GM21723 (cell line): ENCODE data around the gene NEUROD1.
A peak's percentile ranks its signal among the peaks of the same experiment; 100 is the strongest.

Experiments used
- ATAC-seq: cut with Tn5 transposase; IDR thresholded peaks from one replicate; pipeline ENCODE4 v1.9.1; 2021; ENCODE audit warnings: mild to moderate bottlenecking, moderate library complexity; ENCODE audit not compliant: unreplicated experiment

NEUROD1 gene

DNA sequence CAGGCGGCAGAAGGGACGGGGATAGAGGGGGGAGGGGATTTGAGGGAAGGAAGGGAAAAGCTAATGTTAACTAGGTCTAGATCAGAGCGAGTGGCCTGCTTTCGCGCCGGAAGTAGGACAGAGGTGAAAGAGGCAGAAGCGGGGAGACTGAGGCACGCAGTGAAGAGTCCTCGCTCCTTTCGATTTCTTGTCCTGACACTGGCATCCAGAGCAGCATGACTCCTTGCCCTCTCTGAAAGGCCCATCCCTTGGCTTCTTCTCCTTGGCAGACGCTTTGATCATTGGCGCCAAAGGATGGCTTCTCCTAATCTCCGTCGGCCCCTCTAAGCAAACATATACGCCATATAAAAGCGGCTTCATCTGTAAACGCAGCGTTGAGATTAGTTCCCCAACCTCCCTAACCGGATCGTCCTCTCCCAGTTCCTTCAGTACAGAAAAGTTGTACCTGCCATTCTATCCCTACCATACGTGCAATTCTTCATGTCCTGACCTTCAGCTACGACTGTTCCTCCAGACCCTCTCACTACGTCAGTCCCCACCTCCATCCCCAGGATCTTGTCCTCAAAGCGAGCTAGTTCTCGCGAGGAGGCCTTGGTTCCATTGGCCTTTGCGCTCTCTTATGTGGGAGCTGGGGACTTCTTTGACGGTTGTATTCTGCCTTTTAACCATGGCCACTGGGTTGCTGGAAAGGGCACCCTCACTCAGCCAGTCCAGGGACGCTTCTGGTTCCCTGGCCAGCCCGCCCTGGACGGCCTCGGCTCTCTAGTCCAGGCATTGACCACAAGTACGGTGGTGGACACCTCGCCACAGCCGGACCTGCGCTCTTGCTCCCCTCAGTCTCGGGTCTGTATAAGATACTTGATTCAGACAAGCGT is 857 bp upstream of the NEUROD1 start:
- no peak for ATAC-seq

DNA sequence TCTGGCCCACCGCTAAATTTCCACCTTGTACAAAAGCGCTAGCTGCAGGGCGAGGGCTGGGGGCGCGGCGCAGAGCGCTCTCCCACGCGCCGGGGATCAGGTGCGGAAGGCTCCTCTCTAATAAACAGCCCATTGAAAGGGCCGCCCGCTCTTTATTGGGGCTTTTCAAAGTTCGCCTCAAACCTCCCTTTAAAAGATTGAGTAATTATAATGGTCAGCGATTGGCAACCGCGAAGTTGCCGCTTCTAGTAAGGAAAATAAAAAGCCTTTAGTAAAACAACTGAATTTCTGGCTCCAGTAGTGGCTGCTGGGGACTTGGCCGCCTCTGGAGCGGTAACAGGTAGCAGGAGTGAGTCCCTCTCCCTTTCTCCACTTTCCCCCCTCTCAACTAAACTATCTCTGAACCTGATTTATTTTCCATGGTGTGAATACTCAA is 755 bp downstream of the NEUROD1 start:
- ATAC-seq, result no peak

DNA sequence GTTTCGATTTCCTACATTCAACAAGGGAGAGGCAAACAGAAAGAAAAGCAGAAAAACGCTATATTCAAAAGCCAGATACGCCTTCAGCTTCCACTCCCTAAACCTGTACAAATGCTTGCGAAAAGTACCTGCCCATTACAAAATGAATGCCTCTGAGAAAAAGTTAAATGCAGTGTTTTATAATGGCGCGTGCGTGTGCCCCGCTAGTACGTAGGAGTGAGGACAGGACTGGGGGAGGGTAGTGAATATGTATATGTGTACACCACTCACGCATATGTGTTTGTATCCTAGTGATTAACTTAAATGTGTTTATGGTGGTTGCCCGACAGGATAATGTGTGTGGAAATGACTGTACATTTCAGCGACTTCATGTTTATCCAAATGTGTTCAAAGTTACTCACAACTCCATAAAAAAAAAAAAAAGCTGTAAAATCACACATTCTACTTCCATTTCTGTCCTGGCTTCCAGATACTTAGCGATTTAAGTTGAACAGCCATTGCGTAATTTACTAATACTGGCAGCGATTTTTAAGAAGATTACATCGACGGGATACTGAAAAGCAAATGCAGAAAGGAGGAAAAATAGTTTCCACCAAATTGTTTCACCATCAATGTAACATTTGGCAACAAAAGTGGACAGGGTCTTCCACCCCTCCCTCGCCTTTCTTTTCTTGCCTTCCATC is 1.3 kb downstream of the NEUROD1 start:
- no peak for ATAC-seq

DNA sequence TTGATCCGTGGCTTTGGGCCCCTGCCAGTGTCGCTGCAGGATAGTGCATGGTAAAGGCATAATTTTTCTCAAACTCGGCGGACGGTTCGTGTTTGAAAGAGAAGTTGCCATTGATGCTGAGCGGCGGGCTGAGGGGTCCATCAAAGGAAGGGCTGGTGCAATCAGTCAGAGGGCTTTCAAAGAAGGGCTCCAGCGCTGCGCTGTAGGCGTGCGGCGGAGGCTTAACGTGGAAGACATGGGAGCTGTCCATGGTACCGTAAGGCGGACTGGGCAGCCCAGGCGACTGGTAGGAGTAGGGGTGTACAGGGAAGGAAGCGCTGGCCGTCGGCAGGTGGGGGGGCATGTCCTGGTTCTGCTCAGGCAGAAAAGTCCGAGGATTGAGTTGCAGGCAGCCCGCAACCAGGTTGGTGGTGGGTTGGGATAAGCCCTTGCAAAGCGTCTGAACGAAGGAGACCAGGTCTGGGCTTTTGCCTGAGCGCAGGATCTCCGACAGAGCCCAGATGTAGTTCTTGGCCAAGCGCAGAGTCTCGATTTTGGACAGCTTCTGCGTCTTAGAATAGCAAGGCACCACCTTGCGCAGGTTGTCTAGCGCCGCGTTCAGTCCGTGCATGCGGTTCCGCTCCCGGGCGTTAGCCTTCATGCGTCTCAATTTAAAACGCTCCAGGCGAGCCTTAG is 2.3 kb downstream of the NEUROD1 start:
- no peak for ATAC-seq

DNA sequence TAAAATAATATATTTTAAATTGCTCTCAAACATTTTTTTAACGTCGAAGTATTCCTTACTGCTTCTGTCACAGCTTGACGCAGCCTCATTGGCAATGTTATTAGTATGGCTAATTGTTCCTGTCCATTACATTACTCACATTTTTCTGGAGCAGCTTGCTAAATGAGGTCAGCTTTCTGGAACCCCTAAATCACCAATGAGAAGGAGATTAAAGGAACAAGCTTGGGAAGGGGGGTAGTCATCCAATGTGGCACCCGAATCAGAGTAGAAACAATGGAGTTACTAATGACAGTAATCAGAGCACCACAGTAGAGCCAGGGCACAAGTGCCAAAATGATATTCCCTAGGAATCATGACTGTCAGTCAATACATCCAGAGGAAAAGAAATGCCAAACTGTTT is 5.1 kb downstream of the NEUROD1 start:
- ATAC-seq, result no peak

DNA sequence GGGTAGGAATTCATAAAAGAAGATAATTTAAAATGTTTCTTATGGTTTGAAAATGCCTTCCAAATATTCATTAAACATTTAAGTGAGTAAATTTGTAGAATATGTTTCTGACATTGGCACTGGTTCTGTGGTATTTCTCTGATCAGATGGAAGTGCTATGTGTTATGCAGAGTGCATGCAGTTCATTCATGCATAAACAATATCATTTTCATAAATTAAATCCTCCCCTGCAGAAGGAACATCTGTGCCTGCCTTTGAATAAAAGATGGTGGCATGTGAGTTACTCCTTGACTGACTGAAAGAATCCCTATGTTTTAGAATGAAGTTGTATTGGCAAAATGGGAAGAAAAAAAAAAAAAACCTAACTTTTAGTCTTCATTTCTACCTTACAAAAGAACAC is 5.9 kb downstream of the NEUROD1 start:
- no peak for ATAC-seq

DNA sequence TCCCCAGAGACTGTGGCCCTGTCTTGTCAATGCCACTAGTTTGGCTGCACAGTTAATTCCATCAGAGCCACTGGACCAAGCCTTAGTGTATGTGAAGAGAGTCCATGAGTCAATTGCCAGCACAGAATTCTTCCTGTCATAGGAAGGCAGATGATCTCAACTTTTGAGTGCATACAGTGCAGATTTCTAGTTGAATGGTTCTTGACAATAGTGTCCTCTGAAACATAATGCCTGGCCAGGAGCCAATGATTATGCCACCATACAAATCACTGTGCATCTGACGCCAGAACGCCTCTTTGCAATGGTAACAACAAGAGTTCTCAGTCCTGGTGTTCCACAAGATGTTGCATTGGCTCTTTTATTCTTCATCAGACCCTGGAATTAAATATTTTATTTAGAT is 7.1 kb downstream of the NEUROD1 start:
- ATAC-seq, result peak; percentile 12

DNA sequence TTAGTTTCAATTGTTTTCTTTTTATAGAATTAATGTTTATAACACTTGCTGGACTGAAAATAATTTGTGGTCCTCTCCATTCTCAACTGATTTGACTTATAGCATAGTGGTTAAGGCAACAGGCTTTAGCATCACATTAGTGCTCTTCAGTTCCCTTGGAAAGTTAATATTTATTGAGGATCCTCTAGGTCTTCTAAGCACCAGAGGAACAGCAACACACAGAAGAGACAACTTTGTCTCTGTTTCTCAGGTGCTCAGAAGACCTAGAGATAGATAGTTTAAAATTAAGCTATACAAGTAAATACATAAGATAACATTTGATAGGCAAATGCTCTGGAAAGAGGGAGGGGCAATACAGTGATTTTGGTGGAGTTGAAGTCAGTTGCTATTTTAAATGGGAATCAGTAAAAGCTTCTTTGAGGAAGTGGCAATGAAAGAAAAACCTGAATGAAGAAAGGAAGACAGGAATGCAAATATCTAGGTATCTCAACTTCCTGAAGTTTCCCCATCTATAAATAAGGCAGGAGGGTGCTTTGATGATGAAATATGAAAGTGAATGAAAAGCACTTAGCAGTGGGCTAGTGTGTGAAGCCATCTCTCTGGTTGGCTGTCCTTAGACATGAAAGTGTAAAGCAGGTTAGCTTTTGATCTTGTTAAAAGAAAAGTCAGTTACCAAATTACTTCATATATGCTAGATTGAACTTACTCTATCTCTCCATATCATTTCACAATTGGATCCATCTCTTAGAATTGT is 7.9 kb downstream of the NEUROD1 start:
- peak; percentile 96 for ATAC-seq

DNA sequence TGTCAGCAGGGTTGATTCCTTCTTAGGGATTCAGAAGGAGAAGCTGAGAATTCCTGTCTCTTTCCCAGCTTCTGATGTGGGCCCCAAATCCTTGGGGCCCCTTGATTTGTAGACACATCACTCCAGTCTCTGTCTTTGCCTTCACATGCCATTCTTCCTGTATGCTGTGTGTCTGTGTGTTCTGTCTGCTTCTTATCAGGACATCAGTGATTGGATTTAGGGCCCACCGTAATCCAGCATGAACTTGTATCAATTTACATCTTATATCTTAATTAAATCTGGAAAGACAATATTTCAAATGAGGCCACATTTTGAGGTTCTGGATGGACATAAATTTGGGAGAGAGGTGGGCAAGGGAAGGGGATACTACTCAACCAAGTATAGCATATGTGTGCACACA is 9.7 kb downstream of the NEUROD1 start:
- no peak for ATAC-seq

DNA sequence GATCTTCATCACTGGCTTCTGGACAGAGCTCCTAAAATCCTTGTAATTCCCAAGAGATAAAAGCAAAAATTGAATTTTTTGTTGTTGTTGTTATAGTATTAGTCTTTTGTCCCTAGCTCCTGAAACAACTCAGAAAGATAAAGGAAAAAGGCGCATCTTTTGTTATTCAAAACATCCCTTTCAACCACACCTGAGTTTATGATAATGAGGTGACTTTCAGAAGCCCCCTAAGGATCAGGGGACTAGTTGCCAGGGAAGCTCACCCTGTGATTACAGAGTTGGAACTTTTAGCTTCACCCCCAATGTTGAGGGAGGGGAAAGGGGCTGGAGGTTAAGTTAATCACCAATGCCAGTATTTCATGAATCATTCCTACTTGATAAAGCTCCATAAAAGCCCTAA is 13.1 kb downstream of the NEUROD1 start:
- ATAC-seq, result no peak

DNA sequence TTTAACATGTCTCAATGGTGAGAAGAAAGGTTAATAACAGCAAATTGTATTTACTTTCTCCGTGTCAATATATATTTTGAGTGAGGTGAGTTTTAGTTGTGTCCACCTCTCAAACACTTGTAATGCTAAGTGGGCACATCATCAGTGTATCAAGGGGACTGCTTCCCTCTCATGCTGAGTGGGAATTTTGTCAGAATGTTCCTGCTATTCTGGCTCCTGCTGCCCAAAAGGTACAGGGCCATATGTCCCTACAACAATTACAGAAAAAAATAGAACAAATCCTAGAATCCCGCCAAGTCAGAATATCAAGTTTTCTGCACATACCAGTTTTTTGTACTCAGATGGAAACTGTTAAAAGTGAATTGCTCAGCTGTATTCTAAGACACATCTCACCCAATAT is 18.0 kb downstream of the NEUROD1 start:
- no peak for ATAC-seq

DNA sequence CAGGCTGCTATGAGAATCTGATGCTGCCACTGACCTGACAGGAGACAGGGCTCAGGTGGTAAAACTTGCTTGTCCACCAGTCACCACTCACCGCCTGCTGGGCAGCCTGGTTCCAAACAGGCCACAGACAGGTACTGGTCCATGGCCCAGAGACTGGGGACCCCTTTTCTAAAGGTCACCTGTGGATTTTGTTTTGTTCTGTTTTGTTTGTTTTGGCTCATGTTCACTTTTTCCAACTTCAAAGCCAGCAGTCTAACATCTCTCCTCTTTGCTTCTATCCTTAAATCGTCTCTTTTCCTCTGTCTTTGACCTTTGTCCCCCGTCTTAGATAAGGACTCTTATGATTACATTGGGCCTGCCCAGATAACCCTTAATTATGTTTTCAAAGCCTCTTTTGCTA is 20.1 kb downstream of the NEUROD1 start:
- ATAC-seq, result no peak

DNA sequence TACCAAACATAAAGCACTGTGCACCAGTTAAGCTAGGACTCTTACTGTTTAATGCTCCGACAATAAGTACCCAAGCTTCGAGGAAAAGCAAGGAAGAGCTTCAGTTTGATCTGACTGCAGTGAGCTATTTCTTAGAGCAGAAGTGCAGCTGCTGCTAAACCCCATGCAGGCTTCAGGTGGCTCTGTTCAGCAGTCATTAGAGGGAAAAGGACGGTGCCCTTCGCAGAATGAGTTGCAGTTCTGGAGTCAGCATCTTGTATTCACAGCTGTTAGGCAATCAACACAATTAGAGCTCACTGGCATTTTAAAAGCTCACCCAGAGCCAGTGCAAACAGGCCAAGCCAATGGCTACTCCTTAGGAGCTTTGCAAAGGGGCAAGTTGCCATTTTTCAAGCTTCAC is 21.9 kb downstream of the NEUROD1 start:
- no peak for ATAC-seq

DNA sequence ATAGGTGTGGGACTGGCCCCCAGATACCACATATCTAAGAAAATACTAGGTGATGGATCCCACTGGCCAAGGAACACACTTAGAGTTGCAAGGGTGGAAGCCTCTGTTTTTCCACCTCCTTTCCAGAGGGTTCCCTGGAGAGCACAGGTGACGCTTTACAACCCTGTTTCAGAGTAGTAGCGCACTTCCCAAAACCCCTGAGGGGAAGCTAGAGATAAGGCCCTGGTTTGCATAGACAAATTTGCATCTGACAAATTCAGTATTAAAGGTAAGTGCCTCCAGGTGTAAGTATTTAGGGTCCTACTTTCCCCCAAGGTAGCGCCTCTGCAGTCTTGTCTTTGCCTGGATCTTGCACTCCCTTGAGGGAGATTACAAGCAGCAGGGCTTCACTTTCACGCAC is 22.9 kb downstream of the NEUROD1 start:
- ATAC-seq, result peak; percentile 6

DNA sequence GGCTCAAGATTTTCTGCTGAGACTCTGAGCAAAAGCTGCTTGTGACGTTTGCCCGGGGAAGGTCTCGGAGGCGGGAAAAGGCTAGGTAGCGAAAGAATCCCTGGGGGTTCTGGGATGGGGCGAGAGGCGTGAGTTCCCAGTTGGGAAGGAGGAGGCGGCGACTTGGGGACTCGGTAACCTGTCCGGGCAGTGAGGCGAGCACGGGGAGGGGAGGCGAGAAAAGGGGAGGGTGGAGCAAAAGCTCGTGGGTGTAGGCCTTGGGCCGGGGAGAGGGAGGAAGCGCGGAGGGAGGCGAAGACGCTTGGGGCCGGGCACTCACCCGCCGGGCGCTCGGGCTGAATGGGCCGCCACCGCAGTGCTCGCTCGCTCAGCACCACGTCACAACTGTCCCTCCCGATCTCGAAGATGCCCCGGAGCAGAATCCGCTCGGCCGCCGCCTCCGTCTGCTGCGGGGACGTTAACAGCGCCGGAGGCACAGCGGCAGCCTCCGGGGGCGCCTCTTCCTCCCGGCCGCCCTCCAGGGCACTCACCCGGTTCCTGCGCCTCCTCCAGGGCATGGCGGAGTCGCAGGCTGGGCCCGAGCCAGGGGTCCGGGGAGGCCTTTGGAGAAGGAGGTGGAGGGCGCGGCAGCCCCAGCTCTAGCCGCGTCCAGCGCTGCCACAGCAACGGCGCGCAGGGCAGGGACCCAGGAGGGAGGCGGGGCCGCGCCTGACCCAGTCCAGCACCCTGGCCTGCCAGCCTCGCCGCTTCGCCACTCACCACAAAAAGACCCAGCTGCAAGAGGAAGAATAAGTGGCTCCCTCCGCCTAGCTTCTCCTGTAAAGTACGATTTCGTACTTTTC is 23.6 kb downstream of the NEUROD1 start, which contains the start of gene CERKL:
TSS of gene CERKL (minus strand) at position 656 of the 842 bp plus-strand sequence. CDS start at position 557, 99 bp downstream.
- ATAC-seq, result peak; percentile 90

DNA sequence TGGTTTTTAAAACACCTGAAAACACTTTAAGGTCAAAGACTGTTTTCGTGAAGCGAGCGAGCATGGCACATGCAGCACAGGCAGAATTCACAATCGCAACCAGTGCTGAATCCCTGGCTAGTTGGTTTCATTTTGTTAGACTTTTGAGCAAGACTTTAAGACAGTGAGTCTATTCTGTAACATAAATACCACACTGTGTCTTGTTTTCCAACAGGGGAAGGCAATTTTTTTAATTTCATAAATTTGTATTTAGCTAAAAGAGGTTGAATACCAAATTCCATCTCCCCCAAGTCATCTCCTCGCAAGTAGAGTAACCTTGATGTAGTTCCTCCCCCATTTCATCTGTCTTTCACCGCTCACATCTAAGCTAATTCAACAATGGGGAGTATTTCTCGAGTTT is 24.8 kb downstream of the NEUROD1 start:
- no peak for ATAC-seq

DNA sequence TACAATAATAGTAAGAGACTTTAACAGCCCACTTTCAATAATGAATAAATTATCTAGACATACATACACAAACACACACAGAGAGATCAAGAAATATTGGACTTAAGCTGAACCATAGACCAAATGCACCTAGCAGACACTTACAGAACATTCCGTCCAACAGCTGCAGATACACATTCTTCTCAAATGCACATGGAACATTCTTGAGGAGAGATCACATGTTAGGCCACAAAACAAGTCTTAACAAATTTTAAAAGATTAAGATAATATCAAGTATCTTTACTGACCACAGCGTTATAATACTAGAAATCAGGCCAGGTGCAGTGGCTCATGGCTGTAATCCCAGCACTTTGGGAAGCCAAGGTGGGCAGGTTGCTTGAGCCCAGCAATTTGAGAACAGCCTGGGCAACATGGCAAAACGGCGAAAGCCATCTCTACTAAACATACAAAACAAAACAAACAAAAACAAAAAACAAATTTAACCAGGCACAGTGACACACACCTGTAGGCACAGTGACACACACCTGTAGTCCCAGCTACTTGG is 30.8 kb downstream of the NEUROD1 start:
- no peak for ATAC-seq

DNA sequence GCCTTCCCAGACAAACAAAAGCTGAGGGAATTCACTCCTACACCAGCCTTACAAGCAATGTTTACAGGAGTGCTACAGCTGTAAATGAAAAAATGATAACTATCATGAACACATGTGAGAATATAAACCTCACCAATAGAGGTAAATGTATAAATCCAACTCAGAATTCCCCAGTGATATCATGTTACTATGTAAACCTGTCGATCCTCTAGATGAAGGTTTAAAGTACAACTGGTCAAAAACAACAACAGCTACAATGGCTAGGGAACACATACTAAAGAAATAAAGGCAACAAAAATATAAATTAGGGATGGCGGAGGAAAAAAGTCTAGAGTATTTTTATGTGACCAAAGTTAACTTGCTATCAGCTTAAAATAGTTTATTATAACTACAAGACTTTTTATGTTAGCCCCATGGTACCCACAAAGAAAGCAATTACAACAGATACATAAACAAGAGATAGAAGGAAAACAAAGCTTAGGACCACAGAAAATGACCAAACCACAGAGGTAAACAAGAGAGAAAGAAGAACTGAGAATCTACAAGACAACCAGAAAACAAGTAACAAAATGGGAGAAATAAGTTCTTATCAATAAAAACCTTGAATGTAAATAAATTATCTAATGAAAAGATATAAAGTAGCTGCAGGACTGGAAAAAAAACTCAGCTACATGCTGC is 31.7 kb downstream of the NEUROD1 start:
- ATAC-seq, result no peak

DNA sequence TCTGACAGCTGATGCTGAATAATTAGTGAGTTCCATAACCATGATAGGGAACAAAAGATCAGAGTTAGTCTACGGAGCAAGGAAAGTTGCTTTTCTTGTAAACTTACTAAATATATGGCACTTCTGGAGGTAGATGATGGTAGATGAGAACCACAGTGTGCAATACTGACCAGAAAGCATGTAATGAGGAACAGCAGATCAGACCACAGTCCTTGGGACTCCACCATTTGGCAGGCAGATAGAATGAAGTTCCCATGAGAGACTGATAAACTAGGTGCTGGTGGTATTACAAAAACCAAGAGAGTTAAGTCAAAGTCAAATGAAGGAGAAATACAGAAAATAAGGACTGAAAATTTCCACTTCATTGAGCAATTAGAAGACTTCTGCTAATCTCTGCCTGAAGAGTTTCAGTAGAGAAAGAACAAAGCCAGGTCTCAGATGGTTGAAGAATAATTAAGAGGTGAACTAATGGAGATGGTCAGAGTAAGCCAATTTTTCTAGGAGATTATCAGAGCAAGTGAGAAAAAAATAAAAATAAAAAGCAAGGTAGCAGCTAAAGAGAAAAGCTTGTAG is 33.8 kb downstream of the NEUROD1 start:
- no peak for ATAC-seq
